ENCODE measurements around the gene NLRC4.

GRCh38 chr2:32289165-32289999 lies 24.7 kb upstream of the NLRC4 start:
- TF ChIP-seq HDAC2 (IDR thresholded peaks at IDR 0.05) (no peak), CTCF (IDR thresholded peaks at IDR 0.05 in 2 of 3, conservative IDR thresholded peaks at IDR 0.05 in 1 of 3; ENCODE audit: control insufficient read depth in 2 of 3, extremely low read depth in 1 of 3, insufficient read depth in 1 of 3, low read depth in 3 of 3, low read length in 3 of 3) (no peak), ZZZ3 (IDR thresholded peaks at IDR 0.05; ENCODE audit: control insufficient read depth, insufficient read length, low read depth) (no peak), RBBP5 (conservative IDR thresholded peaks at IDR 0.05) (no peak), RAD21 (IDR thresholded peaks at IDR 0.05; ENCODE audit: insufficient read depth, low read depth, low read length) (no peak), ATF2 (IDR thresholded peaks at IDR 0.05; ENCODE audit: low read length) (no peak), REST (IDR thresholded peaks at IDR 0.05; ENCODE audit: low read depth, low read length) (no peak)
